PC-9 (cell line): ENCODE results near the gene OSBPL3.

Source experiments
- EZH2 ChIP-seq: fragments of 200-600 bp; sonication (generic); IDR thresholded peaks from 2 replicates; pipeline ENCODE4 v1.8.0; 2017; ENCODE audit warnings: antibody characterized with exemption, low read depth
- TF ChIP-seq, protein P1 (sequence below): fragments of 200-600 bp; sonication (generic); conservative IDR thresholded peaks from 2 replicates; pipeline ENCODE4 v1.6.1; 2017; ENCODE audit warnings: mixed run types, antibody characterized with exemption, mild to moderate bottlenecking, moderate library complexity

DNA sequence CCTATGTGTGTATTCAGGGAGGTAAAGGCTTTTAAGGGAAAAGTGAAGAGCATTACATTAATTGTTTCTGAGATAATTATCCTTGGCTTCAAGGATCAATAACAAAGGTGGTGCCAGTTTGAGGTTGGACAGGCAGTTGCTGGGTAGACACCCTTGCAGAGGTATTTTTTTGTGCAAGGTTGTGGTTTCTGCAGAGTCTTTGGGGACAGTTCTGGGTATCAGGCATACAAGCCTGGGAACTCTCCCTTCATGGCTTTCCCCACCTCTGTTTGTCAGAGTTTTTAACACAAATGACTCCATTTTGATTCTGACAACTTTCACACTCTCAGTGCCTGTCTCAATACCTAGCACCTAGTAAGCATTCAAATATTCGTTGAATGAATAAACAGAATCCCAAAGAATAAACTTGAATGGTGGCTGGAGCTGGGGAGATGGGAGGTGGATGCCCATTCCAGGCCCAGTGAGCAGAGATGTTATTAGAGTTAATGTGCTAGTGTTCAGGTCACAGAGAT, 7.4 kb upstream of the OSBPL3 start:
- TF ChIP-seq, protein P1, sequence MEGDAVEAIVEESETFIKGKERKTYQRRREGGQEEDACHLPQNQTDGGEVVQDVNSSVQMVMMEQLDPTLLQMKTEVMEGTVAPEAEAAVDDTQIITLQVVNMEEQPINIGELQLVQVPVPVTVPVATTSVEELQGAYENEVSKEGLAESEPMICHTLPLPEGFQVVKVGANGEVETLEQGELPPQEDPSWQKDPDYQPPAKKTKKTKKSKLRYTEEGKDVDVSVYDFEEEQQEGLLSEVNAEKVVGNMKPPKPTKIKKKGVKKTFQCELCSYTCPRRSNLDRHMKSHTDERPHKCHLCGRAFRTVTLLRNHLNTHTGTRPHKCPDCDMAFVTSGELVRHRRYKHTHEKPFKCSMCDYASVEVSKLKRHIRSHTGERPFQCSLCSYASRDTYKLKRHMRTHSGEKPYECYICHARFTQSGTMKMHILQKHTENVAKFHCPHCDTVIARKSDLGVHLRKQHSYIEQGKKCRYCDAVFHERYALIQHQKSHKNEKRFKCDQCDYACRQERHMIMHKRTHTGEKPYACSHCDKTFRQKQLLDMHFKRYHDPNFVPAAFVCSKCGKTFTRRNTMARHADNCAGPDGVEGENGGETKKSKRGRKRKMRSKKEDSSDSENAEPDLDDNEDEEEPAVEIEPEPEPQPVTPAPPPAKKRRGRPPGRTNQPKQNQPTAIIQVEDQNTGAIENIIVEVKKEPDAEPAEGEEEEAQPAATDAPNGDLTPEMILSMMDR, result no peak
- TF ChIP-seq EZH2, result no peak
